Astrocyte of the spinal cord (primary cell): Measurements from ENCODE around the gene CNTNAP5.

Experiments used
- DNase-seq: peaks from one replicate; pipeline ENCODE4 v3.0.0; 2011; ENCODE audit warnings: low read depth, low spot score
- H3K4me3 ChIP-seq: 2 replicates; pipeline ENCODE4 v1.5.1; 2011; ENCODE audit warnings: low read depth, mild to moderate bottlenecking, low read length, moderate library complexity
- in situ Hi-C: cut with HindIII; loops from 2 replicates; pipeline ENCODE4 v1.10.0; 2017; ENCODE audit warnings: low sequenced_read_pairs
- TF ChIP-seq, protein P1 (sequence below): IDR thresholded peaks from 2 replicates; pipeline ENCODE4 v1.5.1; 2012; ENCODE audit warnings: low read depth, mild to moderate bottlenecking, low read length, inconsistent platforms

CNTNAP5 gene

GRCh38 chr2:124024561-124025170, 421 bp upstream of the CNTNAP5 start:
- TF ChIP-seq, protein P1, sequence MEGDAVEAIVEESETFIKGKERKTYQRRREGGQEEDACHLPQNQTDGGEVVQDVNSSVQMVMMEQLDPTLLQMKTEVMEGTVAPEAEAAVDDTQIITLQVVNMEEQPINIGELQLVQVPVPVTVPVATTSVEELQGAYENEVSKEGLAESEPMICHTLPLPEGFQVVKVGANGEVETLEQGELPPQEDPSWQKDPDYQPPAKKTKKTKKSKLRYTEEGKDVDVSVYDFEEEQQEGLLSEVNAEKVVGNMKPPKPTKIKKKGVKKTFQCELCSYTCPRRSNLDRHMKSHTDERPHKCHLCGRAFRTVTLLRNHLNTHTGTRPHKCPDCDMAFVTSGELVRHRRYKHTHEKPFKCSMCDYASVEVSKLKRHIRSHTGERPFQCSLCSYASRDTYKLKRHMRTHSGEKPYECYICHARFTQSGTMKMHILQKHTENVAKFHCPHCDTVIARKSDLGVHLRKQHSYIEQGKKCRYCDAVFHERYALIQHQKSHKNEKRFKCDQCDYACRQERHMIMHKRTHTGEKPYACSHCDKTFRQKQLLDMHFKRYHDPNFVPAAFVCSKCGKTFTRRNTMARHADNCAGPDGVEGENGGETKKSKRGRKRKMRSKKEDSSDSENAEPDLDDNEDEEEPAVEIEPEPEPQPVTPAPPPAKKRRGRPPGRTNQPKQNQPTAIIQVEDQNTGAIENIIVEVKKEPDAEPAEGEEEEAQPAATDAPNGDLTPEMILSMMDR, result no peak
- H3K4me3 ChIP-seq, result no peak overlapping the region
- in situ Hi-C loops, result no loop called here
- DNase-seq, result no peak

DNA sequence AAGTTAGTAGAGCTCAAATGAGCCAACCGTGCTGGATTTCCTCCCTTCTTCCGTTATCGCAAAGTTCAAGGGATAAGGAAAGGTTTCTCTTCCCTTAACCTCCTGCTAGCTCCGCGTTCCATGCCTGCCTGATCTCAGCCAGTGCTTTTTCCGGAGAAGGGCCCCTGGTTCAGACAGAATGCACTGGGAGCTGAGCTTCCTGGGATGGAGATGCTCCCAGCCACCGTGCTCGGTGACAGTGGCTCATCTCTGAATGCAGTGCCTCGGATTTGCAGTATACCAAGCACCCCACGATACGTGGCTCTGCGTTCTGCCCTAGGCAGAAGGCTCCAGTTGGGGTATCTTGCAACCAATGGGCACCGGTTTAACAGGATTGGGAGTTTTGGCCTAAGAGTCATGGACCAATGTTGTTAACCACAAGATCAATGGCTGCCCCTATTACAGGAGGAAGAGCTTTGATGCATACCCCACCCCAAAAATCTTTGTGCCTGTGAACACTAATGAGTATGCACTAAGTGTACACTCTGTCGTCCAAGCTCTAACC, 876 bp downstream of the CNTNAP5 start:
- H3K4me3 ChIP-seq, result no peak overlapping the region
- DNase-seq, result no peak
- TF ChIP-seq, protein P1, result no peak
- in situ Hi-C loops, result no loop called here

DNA sequence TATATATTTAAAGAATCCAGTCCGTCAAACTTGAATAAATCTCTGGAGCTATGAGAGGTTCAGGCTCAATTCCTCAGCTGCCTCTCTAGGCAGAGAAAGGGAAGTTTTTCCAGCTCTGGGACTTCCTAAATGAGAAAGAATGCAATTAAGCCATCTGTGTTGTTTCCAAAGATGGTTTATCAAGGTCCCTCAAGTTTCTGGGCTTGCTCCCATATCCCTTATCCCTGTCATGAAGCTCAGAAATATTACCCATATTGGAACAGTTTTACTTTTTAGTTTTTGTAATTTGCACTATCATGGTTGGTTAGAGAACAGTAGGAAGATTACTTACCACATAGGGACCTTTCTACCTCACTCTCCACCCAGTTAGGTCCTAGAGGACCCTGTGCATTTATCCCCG, 1.4 kb downstream of the CNTNAP5 start:
- TF ChIP-seq, protein P1, result no peak
- no peak overlapping the region for H3K4me3 ChIP-seq
- DNase-seq, result no peak
- in situ Hi-C loops, result no loop called here

GRCh38 chr2:124027182-124027581, 2.1 kb downstream of the CNTNAP5 start:
- TF ChIP-seq, protein P1, result peak; percentile 52
- DNase-seq, result peak; percentile 35
- in situ Hi-C loops, result no loop called here

GRCh38 chr2:124032799-124033198, 7.7 kb downstream of the CNTNAP5 start:
- in situ Hi-C loops, result no loop called here
- TF ChIP-seq, protein P1, result no peak
- no peak overlapping the region for H3K4me3 ChIP-seq
- no peak for DNase-seq

More at GRCh38 chr2:124027182-124027581, 2.1 kb downstream of the CNTNAP5 start:
- no peak overlapping the region for H3K4me3 ChIP-seq

DNA sequence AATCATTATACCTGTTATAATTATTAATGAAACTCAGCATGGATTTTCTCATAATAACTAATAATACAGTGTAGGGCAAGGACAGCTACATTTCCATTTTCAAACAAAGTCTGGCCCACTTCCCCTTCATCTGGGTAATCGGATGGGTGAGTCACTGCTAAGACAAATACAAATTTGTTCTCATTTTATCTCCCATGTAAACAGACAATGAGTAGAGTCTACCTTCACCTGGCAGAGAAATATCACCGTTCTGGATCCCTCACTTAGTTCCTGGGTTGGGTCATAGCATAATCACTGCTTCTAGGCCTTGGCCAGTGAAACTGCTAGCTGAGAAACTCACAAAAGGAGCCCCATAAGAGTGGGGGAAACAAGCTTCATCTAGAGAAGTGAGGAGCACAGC, 9.2 kb downstream of the CNTNAP5 start:
- H3K4me3 ChIP-seq, result no peak overlapping the region
- TF ChIP-seq, protein P1, result no peak
- in situ Hi-C loops, result no loop called here
- no peak for DNase-seq
